Neural progenitor cell (in vitro differentiated cells): ENCODE data around the gene LDLRAD4.

Experiments used
- EZH2 ChIP-seq: fragments of 200-600 bp; sonication (generic); IDR thresholded peaks from 2 replicates; pipeline ENCODE4 v1.6.1; 2017; ENCODE audit warnings: antibody characterized with exemption, mild to moderate bottlenecking, moderate library complexity
- EZH2phosphoT487 ChIP-seq: fragments of 200-600 bp; sonication (generic); IDR thresholded peaks from 2 replicates; pipeline ENCODE4 v1.6.1; 2017; ENCODE audit warnings: antibody characterized with exemption
- TF ChIP-seq, protein P1 (sequence below): fragments of 200-600 bp; sonication (generic); IDR thresholded peaks from 2 replicates; pipeline ENCODE4 v1.5.1; 2017; ENCODE audit warnings: antibody characterized with exemption, mild to moderate bottlenecking

DNA sequence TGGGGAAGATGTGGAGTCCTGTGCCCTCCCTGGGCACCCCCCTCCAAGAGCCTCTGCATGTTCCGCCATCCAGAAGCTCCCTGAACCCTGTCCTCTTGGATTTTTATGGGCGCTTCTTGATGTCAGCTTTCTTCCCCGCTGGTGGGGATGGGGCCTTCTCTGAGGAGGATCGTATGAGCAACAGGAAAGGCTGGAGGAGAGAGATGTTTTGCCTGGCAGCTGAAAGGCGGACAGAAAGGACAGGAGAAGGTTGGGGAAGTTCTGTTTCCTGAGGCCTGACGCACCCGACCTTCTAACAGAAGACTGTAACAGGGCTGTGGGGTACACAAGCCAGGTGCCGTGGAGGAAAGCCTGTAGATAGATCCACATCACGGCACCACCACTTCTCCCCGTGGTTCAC, 238.8 kb downstream of the LDLRAD4 start:
- TF ChIP-seq EZH2 (no peak), EZH2phosphoT487 (no peak)
- TF ChIP-seq, protein P1, sequence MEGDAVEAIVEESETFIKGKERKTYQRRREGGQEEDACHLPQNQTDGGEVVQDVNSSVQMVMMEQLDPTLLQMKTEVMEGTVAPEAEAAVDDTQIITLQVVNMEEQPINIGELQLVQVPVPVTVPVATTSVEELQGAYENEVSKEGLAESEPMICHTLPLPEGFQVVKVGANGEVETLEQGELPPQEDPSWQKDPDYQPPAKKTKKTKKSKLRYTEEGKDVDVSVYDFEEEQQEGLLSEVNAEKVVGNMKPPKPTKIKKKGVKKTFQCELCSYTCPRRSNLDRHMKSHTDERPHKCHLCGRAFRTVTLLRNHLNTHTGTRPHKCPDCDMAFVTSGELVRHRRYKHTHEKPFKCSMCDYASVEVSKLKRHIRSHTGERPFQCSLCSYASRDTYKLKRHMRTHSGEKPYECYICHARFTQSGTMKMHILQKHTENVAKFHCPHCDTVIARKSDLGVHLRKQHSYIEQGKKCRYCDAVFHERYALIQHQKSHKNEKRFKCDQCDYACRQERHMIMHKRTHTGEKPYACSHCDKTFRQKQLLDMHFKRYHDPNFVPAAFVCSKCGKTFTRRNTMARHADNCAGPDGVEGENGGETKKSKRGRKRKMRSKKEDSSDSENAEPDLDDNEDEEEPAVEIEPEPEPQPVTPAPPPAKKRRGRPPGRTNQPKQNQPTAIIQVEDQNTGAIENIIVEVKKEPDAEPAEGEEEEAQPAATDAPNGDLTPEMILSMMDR: no peak
